Measurements from ENCODE around the gene FGF14.

DNA sequence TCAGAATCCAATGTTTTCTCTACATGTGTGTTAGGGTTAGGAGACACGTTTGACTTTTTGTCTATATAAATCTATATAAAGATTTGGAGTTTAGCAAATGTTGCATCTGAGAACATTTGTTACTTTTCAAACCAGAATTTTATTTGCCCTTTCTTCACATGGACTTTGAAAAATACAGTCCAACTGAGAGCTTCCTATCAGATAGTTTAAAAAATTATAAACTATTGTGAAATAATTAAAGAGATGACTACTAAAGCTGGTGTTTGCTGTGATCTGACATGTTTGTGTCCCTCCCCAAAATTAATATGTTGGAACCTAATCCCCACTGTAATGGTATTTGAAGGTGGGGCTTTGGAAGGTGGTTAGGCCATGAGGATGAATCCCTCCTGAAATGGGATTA is 652.3 kb downstream of the FGF14 start:
- no peak for TF ChIP-seq CTCF (conservative IDR thresholded peaks at IDR 0.05)
- TF ChIP-seq ZFX (IDR thresholded peaks at IDR 0.05) = no peak

Measured in C4-2B (cell line).